ENCODE data around the gene DYDC2.

GRCh38 chr10:80324086-80324485 lies 32.5 kb upstream of the DYDC2 start:
- no peak for TF ChIP-seq CTCF (IDR thresholded peaks at IDR 0.05)
- TF ChIP-seq FOXP4 (CRISPR knock-in tag; IDR thresholded peaks at IDR 0.05) = no peak
- no peak for TF ChIP-seq PREB (CRISPR knock-in tag; IDR thresholded peaks at IDR 0.05; ENCODE audit: borderline replicate concordance)
- no peak for TF ChIP-seq CDX4 (CRISPR knock-in tag; IDR thresholded peaks at IDR 0.05; ENCODE audit: borderline replicate concordance)
- no peak for TF ChIP-seq ARID4B (CRISPR knock-in tag; IDR thresholded peaks at IDR 0.05; ENCODE audit: borderline replicate concordance)
- no peak for TF ChIP-seq ZNF532 (CRISPR knock-in tag; IDR thresholded peaks at IDR 0.05; ENCODE audit: borderline replicate concordance)
- no peak for TF ChIP-seq ZNF232 (CRISPR knock-in tag; IDR thresholded peaks at IDR 0.05)
- TF ChIP-seq JUN (CRISPR knock-in tag; IDR thresholded peaks at IDR 0.05) = no peak
- TF ChIP-seq HMGXB4 (CRISPR knock-in tag; IDR thresholded peaks at IDR 0.05) = no peak
